Esophagus muscularis mucosa (tissue), 4 donors: ENCODE results near the gene KL. TPM values are rescaled to one million over a fixed set of nuclear protein-coding genes. Genes with fewer than 3 reads are reported as not detected.

Experiments
- DNase-seq: peaks from one replicate; pipeline ENCODE4 v3.0.0-alpha.2; 2017; ENCODE audit errors: extremely low spot score
- H3K27ac ChIP-seq, 4 donors: fragments of 200-600 bp; sonication (generic); replicated peaks in 1 of 4; 1 replicate in 3 of 4; 2 replicates in 1 of 4; pipeline ENCODE4 v1.5.1; 2016 to 2019; ENCODE audit warnings: mild to moderate bottlenecking in 1 of 4
- H3K27me3 ChIP-seq, 4 donors: fragments of 200-600 bp; sonication (generic); one replicate each; pipeline versions ENCODE4 v1.5.1 to v1.6.0; 2016 to 2019
- H3K36me3 ChIP-seq, 4 donors: fragments of 200-600 bp; sonication (generic); one replicate each; pipeline ENCODE4 v1.5.1; 2016 to 2019
- H3K4me1 ChIP-seq, 4 donors: fragments of 200-600 bp; sonication (generic); one replicate each; pipeline ENCODE4 v1.5.1; 2016 to 2019
- H3K4me3 ChIP-seq, 4 donors: fragments of 200-600 bp; sonication (generic); 1 replicate in 2 of 4; 2 replicates in 2 of 4; pipeline ENCODE4 v1.5.1; 2016 to 2019; ENCODE audit warnings: mild to moderate bottlenecking in 4 of 4, moderate library complexity in 1 of 4
- H3K9me3 ChIP-seq, 4 donors: fragments of 200-600 bp; sonication (generic); 1 replicate in 3 of 4; 2 replicates in 1 of 4; pipeline ENCODE4 v1.5.1; 2016 to 2019
- CTCF ChIP-seq, 3 experiments: fragments of 200-600 bp in 2 of 3; fragments of 450-650 bp in 1 of 3; sonication (generic) in 2 of 3; IDR thresholded peaks; one replicate each; pipeline ENCODE4 v1.5.1; 2017 to 2019; ENCODE audit warnings: antibody characterized with exemption in 3 of 3, mild to moderate bottlenecking in 2 of 3, moderate library complexity in 1 of 3
- EP300 ChIP-seq: sonication (generic); formaldehyde crosslinking; IDR thresholded peaks from one replicate; pipeline ENCODE4 v1.6.1; 2017; ENCODE audit warnings: antibody characterized with exemption
- POLR2A ChIP-seq: fragments of 450-650 bp; IDR thresholded peaks from one replicate; pipeline ENCODE4 v1.6.1; 2017; ENCODE audit warnings: antibody characterized with exemption, moderate library complexity, mild to moderate bottlenecking, low read depth
- POLR2AphosphoS5 ChIP-seq, 2 donors: sonication (generic); formaldehyde crosslinking; IDR thresholded peaks; one replicate each; pipeline ENCODE4 v1.6.1; 2017; ENCODE audit warnings: antibody characterized with exemption in 2 of 2
- WGBS: methylation state at CpG from one replicate; pipeline ENCODE4 v1.1.5; 2018; 5-methylcytosine and 5-hydroxymethylcytosine counted together
- intact Hi-C: fragments of 100-400 bp; cut with DNase I; formaldehyde crosslinking; loops from one replicate; pipeline ENCODE4 v1.15.1; 2023
- total RNA-seq, 4 donors: library from RNA; depleted of rRNA; stranded (reverse); fragments of >200 nt; gene quantifications; one replicate each; pipeline versions ENCODE4 v1.1.0 to v1.2.1, GENCODE V29; 2016

The KL gene
- total RNA-seq, 4 donors from 2014 or later = 3.7 to 6.7 (median 5.5) TPM

GRCh38 chr13:33096886-33097605, 80.8 kb downstream of the KL start:
- Histone ChIP-seq H3K27me3 (no peaks in the 10 kb centered on the region), H3K27ac (no peak overlapping the region), H3K4me1 (peaks cover 0 to 5% (median 2%) of the 10 kb centered on the region in 4 donors), H3K36me3 (no peaks in the 10 kb centered on the region), H3K4me3 (no peak overlapping the region), H3K9me3 (peaks cover 0 to 12% (median 4%) of the 10 kb centered on the region in 4 donors)
- DNase-seq = no peak
- no peak for TF ChIP-seq POLR2A
- no peak for TF ChIP-seq EP300
- no peak for TF ChIP-seq POLR2AphosphoS5 (IDR thresholded peaks at IDR 0.05)
- no peak for TF ChIP-seq CTCF (IDR thresholded peaks at IDR 0.05)
- intact Hi-C loops = no loop called here
- WGBS = 94% methylated on average over 2 of the region's 2 CpGs

GRCh38 chr13:33099860-33100259, 83.6 kb downstream of the KL start:
- H3K36me3 ChIP-seq = peaks cover 0 to 18% (median 8%) of the 10 kb centered on the region in 4 donors
- intact Hi-C loops = no loop called here
- H3K27ac ChIP-seq = no peak overlapping the region
- TF ChIP-seq CTCF (IDR thresholded peaks at IDR 0.05) (no peak), EP300 (no peak), POLR2A (no peak), POLR2AphosphoS5 (IDR thresholded peaks at IDR 0.05) (no peak)
- no peaks in the 10 kb centered on the region for H3K4me1 ChIP-seq
- H3K27me3 ChIP-seq = no peaks in the 10 kb centered on the region
- DNase-seq = peak; percentile 53
- H3K9me3 ChIP-seq = peaks cover 0 to 12% (median 4%) of the 10 kb centered on the region in 4 donors
- H3K4me3 ChIP-seq = no peak overlapping the region
- WGBS = 68% methylated on average over 3 of the region's 3 CpGs

- Histone ChIP-seq H3K4me3 (no peak overlapping the region), H3K27ac (no peak overlapping the region)
- TF ChIP-seq POLR2AphosphoS5 (IDR thresholded peaks at IDR 0.05) = no peak
- TF ChIP-seq CTCF (IDR thresholded peaks at IDR 0.05) = no peak
- TF ChIP-seq POLR2A = no peak
- TF ChIP-seq EP300 = no peak
Observed at GRCh38 chr13:33100886-33101285, 84.7 kb downstream of the KL start.

GRCh38 chr13:33101835-33102234, 85.6 kb downstream of the KL start:
- Histone ChIP-seq H3K4me3 (no peak overlapping the region), H3K9me3 (peaks cover 0 to 12% (median 4%) of the 10 kb centered on the region in 4 donors), H3K4me1 (peaks cover under 1 to 17% (median 16%) of the 10 kb centered on the region in 4 donors), H3K27me3 (no peaks in the 10 kb centered on the region), H3K36me3 (peaks cover 9 to 38% (median 27%) of the 10 kb centered on the region in 4 donors), H3K27ac (no peak overlapping the region)
- DNase-seq = no peak
- intact Hi-C loops = no loop called here
- TF ChIP-seq POLR2AphosphoS5 (IDR thresholded peaks at IDR 0.05) (no peak), EP300 (no peak), POLR2A (no peak), CTCF (IDR thresholded peaks at IDR 0.05) (no peak)
- WGBS = 75% methylated on average over 2 of the region's 2 CpGs

More at GRCh38 chr13:33100886-33101285, 84.7 kb downstream of the KL start:
- H3K27me3 ChIP-seq = no peaks in the 10 kb centered on the region
- WGBS = 90% methylated on average over 3 of the region's 3 CpGs
- DNase-seq = no peak
- peaks cover 0 to 12% (median 4%) of the 10 kb centered on the region in 4 donors for H3K9me3 ChIP-seq
- H3K4me1 ChIP-seq = peaks cover 0 to 8% (median 7%) of the 10 kb centered on the region in 4 donors
- peaks cover 2 to 29% (median 18%) of the 10 kb centered on the region in 4 donors for H3K36me3 ChIP-seq
- intact Hi-C loops = no loop called here
